Measurements from ENCODE around the gene DPH1.

DNA sequence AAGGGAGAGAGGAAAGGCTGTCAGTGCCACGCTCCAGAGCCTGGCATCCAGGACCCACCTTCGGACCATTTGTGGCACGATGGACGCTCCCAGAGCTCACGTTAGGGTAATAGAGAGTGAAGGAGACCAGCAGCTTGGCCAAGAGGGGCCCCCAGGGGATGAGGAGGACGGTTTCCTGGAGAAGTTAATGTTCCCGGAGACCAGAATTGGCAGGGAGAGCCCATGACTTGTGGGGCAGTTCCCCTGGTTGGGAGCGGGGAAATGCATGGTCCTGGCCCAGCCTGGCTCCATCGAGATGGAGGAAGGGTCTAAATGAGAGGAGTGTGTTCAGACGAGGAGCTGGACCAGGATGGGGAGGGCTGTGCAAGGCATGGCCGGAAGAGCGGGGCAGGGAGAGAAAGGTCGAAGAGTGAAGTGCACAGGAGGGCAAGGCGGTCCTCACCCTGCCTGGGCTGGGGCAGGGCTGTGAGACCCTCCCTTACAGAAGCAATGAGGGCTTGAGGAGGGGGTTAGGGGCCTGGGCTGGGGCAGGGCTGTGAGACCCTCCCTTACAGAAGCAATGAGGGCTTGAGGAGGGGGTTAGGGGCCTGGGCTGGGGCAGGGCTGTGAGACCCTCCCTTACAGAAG lies 22.1 kb downstream of the DPH1 start:
- no peak for TF ChIP-seq RAD21 (IDR thresholded peaks at IDR 0.05)
- TF ChIP-seq, protein P1, sequence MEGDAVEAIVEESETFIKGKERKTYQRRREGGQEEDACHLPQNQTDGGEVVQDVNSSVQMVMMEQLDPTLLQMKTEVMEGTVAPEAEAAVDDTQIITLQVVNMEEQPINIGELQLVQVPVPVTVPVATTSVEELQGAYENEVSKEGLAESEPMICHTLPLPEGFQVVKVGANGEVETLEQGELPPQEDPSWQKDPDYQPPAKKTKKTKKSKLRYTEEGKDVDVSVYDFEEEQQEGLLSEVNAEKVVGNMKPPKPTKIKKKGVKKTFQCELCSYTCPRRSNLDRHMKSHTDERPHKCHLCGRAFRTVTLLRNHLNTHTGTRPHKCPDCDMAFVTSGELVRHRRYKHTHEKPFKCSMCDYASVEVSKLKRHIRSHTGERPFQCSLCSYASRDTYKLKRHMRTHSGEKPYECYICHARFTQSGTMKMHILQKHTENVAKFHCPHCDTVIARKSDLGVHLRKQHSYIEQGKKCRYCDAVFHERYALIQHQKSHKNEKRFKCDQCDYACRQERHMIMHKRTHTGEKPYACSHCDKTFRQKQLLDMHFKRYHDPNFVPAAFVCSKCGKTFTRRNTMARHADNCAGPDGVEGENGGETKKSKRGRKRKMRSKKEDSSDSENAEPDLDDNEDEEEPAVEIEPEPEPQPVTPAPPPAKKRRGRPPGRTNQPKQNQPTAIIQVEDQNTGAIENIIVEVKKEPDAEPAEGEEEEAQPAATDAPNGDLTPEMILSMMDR (IDR thresholded peaks at IDR 0.05; ENCODE audit: low read depth, low read length, missing input control): no peak
- no peak for TF ChIP-seq EGR1 (IDR thresholded peaks at IDR 0.05; ENCODE audit: low read depth in 2 of 2)
- TF ChIP-seq TAF1 (conservative IDR thresholded peaks at IDR 0.05): no peak
- TF ChIP-seq, protein P2, sequence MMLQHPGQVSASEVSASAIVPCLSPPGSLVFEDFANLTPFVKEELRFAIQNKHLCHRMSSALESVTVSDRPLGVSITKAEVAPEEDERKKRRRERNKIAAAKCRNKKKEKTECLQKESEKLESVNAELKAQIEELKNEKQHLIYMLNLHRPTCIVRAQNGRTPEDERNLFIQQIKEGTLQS (IDR thresholded peaks at IDR 0.05): no peak

Measured in liver (tissue), 3 donors.